HL-60 (cell line): Measurements from ENCODE around the gene PPM1M.
A peak's percentile ranks its signal among the peaks of the same experiment; 100 is the strongest.

Experiments
- DNase-seq, 2 experiments: peaks; one replicate each; pipeline ENCODE4 v3.0.0-alpha.2; 2010 to 2020; ENCODE audit warnings: low read depth in 1 of 2, low spot score in 1 of 2
- H3K27ac ChIP-seq: fragments of 250-450 bp; sonication (Bioruptor Pico); replicated peaks from 2 replicates; pipeline ENCODE4 v1.5.1; 2020; ENCODE audit warnings: mild to moderate bottlenecking, moderate library complexity
- H3K27me3 ChIP-seq: fragments of 250-450 bp; sonication (Bioruptor Pico); 2 replicates; pipeline ENCODE4 v1.5.1; 2021; ENCODE audit warnings: mild to moderate bottlenecking, moderate library complexity; ENCODE audit not compliant: insufficient read depth, poor library complexity, severe bottlenecking
- H3K4me3 ChIP-seq: replicated peaks from 2 replicates; pipeline ENCODE4 v1.5.1; 2011; ENCODE audit warnings: mild to moderate bottlenecking, control low read depth, low read length; ENCODE audit not compliant: insufficient read depth
- CTCF ChIP-seq: IDR thresholded peaks from one replicate; pipeline ENCODE4 v1.5.1; 2011; ENCODE audit warnings: low read length, control low read depth, inconsistent platforms; ENCODE audit not compliant: insufficient read depth
- GABPA ChIP-seq: IDR thresholded peaks from 2 replicates; pipeline ENCODE4 v1.6.1; 2012; ENCODE audit warnings: low read depth
- POLR2AphosphoS5 ChIP-seq: IDR thresholded peaks from 2 replicates; pipeline ENCODE4 v1.6.1; 2012; ENCODE audit warnings: low read depth
- SPI1 ChIP-seq: IDR thresholded peaks from 2 replicates; pipeline ENCODE4 v1.6.1; 2012; ENCODE audit warnings: low read depth, mild to moderate bottlenecking, borderline replicate concordance
- TF ChIP-seq, protein P1 (sequence below): IDR thresholded peaks from 2 replicates; pipeline ENCODE4 v1.6.1; 2012; ENCODE audit warnings: low read depth; ENCODE audit not compliant: insufficient replicate concordance

PPM1M gene

DNA sequence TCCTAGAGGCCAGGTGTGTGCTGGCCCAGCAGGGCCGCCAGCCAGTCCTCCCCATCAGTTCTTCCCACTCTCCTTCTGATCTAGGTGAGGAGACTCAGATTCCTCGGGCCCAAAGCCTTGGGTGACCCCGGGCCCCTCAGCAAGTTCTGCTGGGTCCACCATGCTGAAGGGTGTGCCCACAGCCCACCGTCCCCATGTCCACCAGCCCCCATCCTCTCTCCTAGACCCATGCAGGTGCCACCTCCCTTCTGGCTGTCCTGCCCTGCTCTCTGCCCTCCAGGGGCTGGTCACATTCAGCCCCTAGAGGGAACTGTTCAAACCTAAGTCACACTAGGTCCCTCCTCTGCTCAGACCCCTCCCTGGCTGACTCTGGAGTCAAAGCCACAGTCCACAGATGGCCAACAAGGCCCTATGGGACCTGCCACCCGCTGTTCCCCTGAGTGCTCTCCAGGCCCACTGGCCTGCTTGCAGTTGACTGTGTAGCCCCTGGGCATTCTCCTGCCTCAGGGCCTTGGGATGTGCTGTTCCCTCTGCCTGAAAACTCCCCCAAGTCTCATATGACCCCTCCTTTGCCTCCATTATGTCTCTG, 19.2 kb upstream of the PPM1M start:
- no peak overlapping the region for H3K4me3 ChIP-seq
- H3K27me3 ChIP-seq, result no peaks in the 10 kb centered on the region
- DNase-seq, result peak in 1 of 2 experiments; percentile 50
- peak overlapping the region; percentile 76 for H3K27ac ChIP-seq
- TF ChIP-seq CTCF (no peak), POLR2AphosphoS5 (no peak), GABPA (no peak), SPI1 (no peak)
- TF ChIP-seq, protein P1, sequence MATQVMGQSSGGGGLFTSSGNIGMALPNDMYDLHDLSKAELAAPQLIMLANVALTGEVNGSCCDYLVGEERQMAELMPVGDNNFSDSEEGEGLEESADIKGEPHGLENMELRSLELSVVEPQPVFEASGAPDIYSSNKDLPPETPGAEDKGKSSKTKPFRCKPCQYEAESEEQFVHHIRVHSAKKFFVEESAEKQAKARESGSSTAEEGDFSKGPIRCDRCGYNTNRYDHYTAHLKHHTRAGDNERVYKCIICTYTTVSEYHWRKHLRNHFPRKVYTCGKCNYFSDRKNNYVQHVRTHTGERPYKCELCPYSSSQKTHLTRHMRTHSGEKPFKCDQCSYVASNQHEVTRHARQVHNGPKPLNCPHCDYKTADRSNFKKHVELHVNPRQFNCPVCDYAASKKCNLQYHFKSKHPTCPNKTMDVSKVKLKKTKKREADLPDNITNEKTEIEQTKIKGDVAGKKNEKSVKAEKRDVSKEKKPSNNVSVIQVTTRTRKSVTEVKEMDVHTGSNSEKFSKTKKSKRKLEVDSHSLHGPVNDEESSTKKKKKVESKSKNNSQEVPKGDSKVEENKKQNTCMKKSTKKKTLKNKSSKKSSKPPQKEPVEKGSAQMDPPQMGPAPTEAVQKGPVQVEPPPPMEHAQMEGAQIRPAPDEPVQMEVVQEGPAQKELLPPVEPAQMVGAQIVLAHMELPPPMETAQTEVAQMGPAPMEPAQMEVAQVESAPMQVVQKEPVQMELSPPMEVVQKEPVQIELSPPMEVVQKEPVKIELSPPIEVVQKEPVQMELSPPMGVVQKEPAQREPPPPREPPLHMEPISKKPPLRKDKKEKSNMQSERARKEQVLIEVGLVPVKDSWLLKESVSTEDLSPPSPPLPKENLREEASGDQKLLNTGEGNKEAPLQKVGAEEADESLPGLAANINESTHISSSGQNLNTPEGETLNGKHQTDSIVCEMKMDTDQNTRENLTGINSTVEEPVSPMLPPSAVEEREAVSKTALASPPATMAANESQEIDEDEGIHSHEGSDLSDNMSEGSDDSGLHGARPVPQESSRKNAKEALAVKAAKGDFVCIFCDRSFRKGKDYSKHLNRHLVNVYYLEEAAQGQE, result no peak

DNA sequence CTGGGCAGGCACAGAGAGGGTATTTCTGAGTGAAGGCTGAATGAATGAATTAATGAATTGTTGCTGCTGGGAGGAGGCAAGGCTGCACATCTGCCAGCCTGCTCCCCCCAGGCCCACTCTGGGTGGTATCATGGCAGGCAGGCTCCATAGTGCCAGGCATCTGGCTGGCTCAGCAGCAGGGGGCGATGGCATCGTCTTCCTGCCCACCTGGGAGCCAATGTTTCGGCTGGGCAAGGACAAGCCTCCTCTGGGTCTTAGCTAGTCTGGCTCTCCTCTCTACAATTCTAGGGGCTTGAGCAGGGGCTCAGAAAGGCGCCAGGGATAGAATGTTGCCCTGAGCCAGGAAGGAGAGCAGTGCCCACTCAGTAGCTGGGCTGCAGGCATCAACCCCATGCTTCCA, 18.4 kb upstream of the PPM1M start:
- Histone ChIP-seq H3K27ac (peak overlapping the region; percentile 76), H3K4me3 (no peak overlapping the region), H3K27me3 (no peaks in the 10 kb centered on the region)
- DNase-seq, result no peak
- TF ChIP-seq SPI1 (no peak), CTCF (no peak), GABPA (no peak), POLR2AphosphoS5 (no peak)
- TF ChIP-seq, protein P1, result no peak

DNA sequence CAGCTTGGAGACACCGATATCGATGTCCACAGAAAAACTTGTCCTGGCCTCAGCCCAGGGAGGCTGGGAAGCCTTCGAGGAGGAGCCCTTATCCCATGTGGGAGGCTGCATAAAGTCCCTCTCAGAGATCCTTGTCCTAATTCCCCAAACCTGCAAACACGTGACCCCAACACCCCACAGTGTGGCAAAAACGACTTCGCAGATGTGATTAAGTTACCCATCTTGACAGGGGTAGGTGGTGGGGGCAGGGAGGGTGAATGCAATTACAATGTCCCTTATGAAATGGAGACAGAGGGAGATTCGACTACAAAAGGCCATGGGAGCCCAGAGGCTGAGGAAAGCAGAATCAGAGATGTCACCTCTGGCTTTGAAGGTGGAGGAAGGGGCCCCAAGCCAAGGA, 17.8 kb upstream of the PPM1M start:
- no peak for DNase-seq
- no peak overlapping the region for H3K4me3 ChIP-seq
- no peak for TF ChIP-seq POLR2AphosphoS5
- no peak overlapping the region; the same call in 1 of the 2 replicates for H3K27ac ChIP-seq
- H3K27me3 ChIP-seq, result no peaks in the 10 kb centered on the region

DNA sequence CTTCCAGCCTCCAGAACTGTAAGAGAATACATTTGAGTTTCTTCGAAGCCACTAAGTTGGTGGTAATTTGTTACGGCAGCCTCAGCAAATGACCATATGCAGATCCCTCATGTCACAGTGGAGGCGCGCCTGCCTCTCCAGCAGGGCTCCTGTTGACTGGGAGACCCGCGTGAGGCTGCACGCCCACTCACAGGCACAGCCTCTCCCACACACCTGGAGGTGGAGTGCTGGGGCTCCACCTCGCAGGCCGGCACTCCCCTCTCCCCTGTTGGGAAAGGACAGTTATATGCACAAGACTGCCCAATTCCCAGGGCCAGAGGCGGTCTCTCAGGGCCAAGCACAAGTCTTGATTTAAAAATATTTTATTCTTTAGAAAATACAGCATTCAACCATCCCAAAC, 17.3 kb upstream of the PPM1M start:
- Histone ChIP-seq H3K4me3 (no peak overlapping the region), H3K27me3 (no peaks in the 10 kb centered on the region), H3K27ac (no peak overlapping the region)
- no peak for DNase-seq
- TF ChIP-seq CTCF (no peak), GABPA (no peak), SPI1 (no peak), POLR2AphosphoS5 (no peak; the same call in none of the 2 replicates)
- TF ChIP-seq, protein P1, result no peak
